Rectal smooth muscle tissue (tissue), 1 donor: ENCODE data around the gene SLC4A9.
"Not testable (repeated sequence)": the region's sequence is repeated elsewhere in the genome, so short reads cannot be mapped to it uniquely, and the experiment has no call there.

Experiments
- H3K27ac ChIP-seq: one replicate; pipeline ENCODE4 v1.7.0; 2013; ENCODE audit warnings: low read depth, low read length, inconsistent platforms
- H3K27me3 ChIP-seq: one replicate; pipeline ENCODE4 v1.7.0; 2013; ENCODE audit warnings: low read length; ENCODE audit not compliant: control insufficient read depth, insufficient read depth
- H3K36me3 ChIP-seq: one replicate; pipeline ENCODE4 v1.7.0; 2013; ENCODE audit warnings: low read length; ENCODE audit not compliant: control insufficient read depth, insufficient read depth
- H3K4me1 ChIP-seq: one replicate; pipeline ENCODE4 v1.7.0; 2013; ENCODE audit warnings: low read length; ENCODE audit not compliant: control insufficient read depth, insufficient read depth
- H3K4me3 ChIP-seq: one replicate; pipeline ENCODE4 v1.7.0; 2013; ENCODE audit warnings: low read length
- H3K9ac ChIP-seq: one replicate; pipeline ENCODE4 v1.7.0; 2013; ENCODE audit warnings: low read length

The SLC4A9 gene

DNA sequence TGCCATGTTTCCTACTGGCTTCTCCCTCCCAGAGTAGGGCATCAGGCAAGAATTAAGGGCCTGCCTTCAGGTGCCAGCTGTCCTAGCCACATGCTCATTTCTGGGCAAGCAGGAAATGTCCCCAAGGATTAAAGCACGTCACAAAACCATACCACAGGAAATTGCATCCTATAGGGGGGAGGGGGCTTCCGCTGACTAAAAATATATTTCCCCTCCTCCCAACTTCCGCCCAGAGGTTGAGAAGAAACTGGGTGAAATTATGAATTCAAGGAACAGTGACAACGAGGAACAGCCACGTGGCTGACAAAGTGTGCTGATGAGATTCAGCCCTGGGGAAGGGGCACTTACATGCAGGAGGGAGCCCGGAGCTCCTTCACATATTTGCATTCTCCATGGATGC is 17.7 kb upstream of the SLC4A9 start:
- Histone ChIP-seq H3K27me3 (no peaks in the 10 kb centered on the region), H3K27ac (peak overlapping the region; percentile 55), H3K4me3 (no peak overlapping the region), H3K4me1 (peaks cover 34% of the 10 kb centered on the region), H3K36me3 (no peaks in the 10 kb centered on the region), H3K9ac (no peak overlapping the region)

DNA sequence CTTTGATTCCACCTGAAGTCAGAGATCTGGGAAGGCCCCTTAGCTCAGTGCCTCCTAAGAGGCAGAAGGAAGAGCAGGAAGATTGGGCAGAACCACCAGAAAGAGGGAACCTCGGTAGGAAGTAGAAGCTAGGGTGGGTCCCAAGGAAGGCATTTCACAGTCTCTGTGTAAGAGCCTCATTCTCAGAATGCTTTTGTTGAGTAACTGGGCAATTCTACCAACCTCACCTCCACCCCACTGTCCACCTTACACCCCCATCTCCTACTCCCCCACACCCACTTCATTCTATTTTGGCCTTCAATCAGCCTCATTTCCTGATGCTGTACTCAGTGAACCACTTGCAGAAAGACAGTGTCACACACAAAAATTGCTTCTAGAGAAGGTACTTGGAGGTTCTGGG is 17.1 kb upstream of the SLC4A9 start:
- no peaks in the 10 kb centered on the region for H3K36me3 ChIP-seq
- H3K27me3 ChIP-seq: no peaks in the 10 kb centered on the region
- H3K4me3 ChIP-seq: no peak overlapping the region
- H3K9ac ChIP-seq: no peak overlapping the region
- H3K27ac ChIP-seq: no peak overlapping the region
- peaks cover 28% of the 10 kb centered on the region for H3K4me1 ChIP-seq

DNA sequence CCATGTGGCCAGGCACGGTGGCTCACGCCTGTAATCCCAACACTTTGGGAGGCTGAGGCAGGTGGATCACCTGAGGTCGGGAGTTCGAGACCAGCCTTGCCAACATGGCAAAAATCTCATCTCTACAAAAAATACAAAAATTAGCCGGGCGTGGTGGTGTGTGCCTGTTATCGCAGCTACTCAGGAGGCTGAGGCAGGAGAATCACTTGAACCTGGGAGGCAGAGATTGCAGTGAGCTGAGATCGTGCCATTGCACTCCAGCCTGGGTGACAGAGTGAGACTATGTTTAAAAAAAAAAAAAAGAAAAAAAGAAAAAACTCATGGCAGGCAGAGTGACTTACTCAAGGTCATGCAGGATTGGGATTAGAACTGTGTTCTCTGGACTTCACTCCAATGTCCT is 16.1 kb upstream of the SLC4A9 start:
- H3K4me1 ChIP-seq: peaks cover 27% of the 10 kb centered on the region
- not testable (repeated sequence) for H3K27ac ChIP-seq, H3K36me3 ChIP-seq, H3K27me3 ChIP-seq, H3K4me3 ChIP-seq, H3K9ac ChIP-seq

DNA sequence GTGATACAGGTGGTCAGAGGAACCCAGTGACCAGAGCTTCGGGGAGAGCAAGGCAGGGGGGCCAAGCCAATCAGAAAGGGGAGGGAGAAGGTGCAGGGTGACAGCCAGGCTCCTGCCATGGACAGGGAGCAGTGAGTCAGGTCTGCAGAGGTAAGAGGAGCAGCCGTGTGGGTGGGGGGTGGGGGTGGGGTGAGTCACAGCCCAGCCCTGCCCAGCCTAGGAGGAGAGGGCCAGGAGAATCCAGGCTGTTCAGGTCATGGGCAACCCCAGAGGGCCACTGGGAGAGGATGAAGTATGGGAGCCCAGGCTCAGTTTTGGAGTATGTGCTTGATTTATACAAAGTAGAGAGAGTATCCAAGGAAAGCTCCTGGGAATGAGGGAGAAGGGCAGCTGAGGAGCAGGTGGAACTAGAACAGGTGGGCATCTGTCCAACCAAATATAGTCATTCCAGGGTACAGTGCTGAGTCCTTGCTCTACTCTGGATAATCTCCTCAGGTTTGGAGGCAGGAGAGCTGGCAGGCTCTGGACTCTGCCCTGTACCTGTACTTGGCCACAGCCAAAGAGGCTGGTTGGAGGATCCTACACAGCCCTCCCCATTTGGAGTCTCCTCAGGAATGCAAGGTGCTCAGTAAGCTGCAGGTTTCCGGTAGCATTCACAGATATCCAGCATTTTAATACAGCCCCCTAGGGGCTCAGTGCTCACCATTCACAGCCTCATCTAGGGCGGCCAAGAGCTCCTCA is 15.1 kb upstream of the SLC4A9 start:
- peaks cover 27% of the 10 kb centered on the region for H3K4me1 ChIP-seq
- H3K4me3 ChIP-seq: peak overlapping the region; percentile 61
- H3K27ac ChIP-seq: no peak overlapping the region
- no peaks in the 10 kb centered on the region for H3K27me3 ChIP-seq
- H3K36me3 ChIP-seq: no peaks in the 10 kb centered on the region
- H3K9ac ChIP-seq: no peak overlapping the region

- Histone ChIP-seq H3K27me3 (no peaks in the 10 kb centered on the region), H3K27ac (peak overlapping the region; percentile 76), H3K36me3 (no peaks in the 10 kb centered on the region), H3K4me3 (peak overlapping the region; percentile 61), H3K9ac (peak overlapping the region; percentile 34), H3K4me1 (peaks cover 27% of the 10 kb centered on the region)
These were observed 14.1 kb upstream of the SLC4A9 start for GRCh38 chr5:140345919-140346347.

DNA sequence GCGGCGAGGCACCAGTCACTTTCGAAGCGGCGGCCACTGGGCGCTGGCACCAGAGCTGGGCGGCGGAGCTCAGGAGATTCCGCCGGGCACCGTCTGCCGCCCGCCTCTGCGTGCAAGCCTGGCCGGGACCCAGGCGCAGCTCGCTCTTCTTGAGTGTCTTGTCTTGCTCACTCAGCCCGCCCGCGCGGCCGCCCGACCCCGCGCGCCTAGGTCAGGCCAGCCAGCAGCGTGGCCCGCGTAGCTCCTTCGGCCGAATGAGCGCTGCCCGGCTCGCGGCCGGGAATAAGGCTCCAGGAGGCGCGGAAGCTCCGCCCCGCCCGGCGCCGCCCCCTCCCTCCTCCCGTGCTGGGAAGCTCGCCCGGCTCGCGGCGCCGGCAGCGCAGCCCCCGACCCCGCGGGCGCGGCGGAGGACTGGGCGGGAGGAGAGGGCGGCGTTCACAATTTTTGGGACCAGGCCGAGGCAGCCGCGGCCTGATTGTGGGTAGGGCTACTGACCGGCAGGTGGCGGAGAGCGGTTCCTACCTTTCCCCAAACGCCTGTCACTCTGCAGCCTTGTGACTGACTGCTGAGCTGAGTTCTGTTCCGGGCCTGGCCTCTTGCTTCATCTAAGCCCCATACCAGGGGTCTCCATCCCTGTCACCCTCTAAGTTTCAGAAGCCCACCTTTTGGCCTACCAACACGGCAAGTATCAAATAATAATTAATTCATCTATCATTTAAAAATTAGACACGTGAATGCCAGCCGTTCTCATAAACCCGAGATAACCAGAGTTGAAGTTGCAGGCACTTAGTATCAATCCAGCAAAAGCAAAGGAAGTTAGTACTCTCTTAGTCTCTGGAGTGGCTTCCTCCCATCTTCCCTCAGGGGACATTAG is 13.4 kb upstream of the SLC4A9 start, which contains the start of gene HBEGF:
Gene HBEGF (minus strand): TSS at position 256 of the 874 bp plus-strand sequence. CDS start 275 bp downstream, outside the sequence.
- Histone ChIP-seq H3K27ac (peak within 1 kb of the TSS; percentile 76), H3K27me3 (no peaks in the 10 kb centered on the region), H3K4me1 (peaks cover 20% of the 10 kb centered on the region), H3K9ac (peak within 1 kb of the TSS; percentile 64), H3K36me3 (no peaks in the 10 kb centered on the region), H3K4me3 (peak within 1 kb of the TSS; percentile 61)

- Histone ChIP-seq H3K4me1 (peaks cover 13% of the 10 kb centered on the region), H3K4me3 (no peak overlapping the region), H3K9ac (no peak overlapping the region), H3K27ac (peak overlapping the region; percentile 76), H3K36me3 (no peaks in the 10 kb centered on the region), H3K27me3 (no peaks in the 10 kb centered on the region)
These were observed 12.6 kb upstream of the SLC4A9 start for GRCh38 chr5:140347360-140347759.

GRCh38 chr5:140348104-140348503 is 11.9 kb upstream of the SLC4A9 start:
- H3K4me1 ChIP-seq: peaks cover 10% of the 10 kb centered on the region
- no peaks in the 10 kb centered on the region for H3K36me3 ChIP-seq
- H3K9ac ChIP-seq: no peak overlapping the region
- no peak overlapping the region for H3K4me3 ChIP-seq
- H3K27me3 ChIP-seq: no peaks in the 10 kb centered on the region
- H3K27ac ChIP-seq: no peak overlapping the region

- Histone ChIP-seq H3K9ac (no peak overlapping the region), H3K27me3 (no peaks in the 10 kb centered on the region), H3K4me3 (no peak overlapping the region), H3K4me1 (peaks cover 10% of the 10 kb centered on the region), H3K36me3 (no peaks in the 10 kb centered on the region), H3K27ac (no peak overlapping the region)
These were observed 10.8 kb upstream of the SLC4A9 start for GRCh38 chr5:140349244-140349643.

DNA sequence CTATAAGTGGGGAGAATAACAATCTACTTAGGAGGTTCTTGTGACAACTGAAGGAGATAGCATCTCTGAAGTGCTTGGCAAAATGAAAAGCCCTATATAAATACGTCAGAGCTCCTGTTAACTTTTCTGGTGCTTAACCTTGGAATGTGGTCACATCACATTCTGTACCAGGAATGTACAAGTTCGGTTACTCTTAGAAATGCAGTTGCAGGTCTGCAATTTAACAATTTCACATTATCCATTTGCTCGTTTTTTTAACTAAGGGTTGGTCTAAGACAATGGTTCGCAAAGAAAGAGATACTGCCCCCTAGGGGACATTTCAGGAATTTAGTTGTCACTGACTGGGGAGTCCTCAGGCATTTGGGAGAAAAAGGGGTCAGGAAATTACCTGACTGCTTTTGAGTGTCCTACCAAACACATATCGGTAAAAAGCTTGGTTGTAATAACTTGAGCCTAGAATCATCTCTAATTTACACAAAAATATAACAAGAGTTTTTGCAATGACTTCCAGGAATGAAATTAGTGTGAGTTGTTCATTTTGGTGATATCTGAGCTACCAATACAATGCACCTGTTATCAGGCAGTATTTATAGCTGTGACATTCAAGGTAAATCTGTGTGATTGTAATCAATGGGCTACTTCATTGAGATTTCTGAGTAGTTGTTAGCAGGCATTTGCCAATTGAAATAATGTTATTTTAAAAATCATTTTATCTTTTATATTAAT is 8.2 kb upstream of the SLC4A9 start:
- no peak overlapping the region for H3K4me3 ChIP-seq
- no peak overlapping the region for H3K9ac ChIP-seq
- H3K27me3 ChIP-seq: no peaks in the 10 kb centered on the region
- H3K36me3 ChIP-seq: no peaks in the 10 kb centered on the region
- no peak overlapping the region for H3K27ac ChIP-seq
- no peaks in the 10 kb centered on the region for H3K4me1 ChIP-seq

DNA sequence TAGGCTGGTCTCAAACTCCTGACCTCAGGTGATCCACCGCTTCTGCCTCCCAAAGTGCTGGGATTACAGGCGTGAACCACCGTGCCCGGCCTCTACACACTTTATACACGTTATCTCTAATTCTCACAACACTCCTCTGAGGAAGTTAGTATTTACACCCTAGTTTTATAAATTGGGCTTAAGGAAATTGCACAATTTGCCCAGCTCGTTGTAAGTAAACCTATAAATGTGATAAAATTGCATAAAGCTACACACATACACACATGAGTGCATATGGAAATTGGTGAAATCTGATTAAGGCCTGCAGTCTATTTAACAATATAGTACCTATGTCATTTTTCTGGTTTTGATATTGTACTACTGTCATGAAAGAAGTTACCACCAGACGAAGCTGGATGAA is 4.4 kb upstream of the SLC4A9 start:
- H3K9ac ChIP-seq: no peak overlapping the region
- no peaks in the 10 kb centered on the region for H3K27me3 ChIP-seq
- no peak overlapping the region for H3K4me3 ChIP-seq
- H3K36me3 ChIP-seq: no peaks in the 10 kb centered on the region
- no peak overlapping the region for H3K27ac ChIP-seq
- H3K4me1 ChIP-seq: peaks cover 4% of the 10 kb centered on the region
